Measurements from ENCODE around the gene B4GALT2. TPM values are rescaled to one million over a fixed set of nuclear protein-coding genes. Genes with fewer than 3 reads are reported as not detected.

B4GALT2 gene
- total and polyA plus RNA-seq, 9 of the 15 experiments (the other 6 are each of a cell fraction or from before 2014, with no cell fraction given): 1.3 to 86.8 (median 43.8) TPM

DNA sequence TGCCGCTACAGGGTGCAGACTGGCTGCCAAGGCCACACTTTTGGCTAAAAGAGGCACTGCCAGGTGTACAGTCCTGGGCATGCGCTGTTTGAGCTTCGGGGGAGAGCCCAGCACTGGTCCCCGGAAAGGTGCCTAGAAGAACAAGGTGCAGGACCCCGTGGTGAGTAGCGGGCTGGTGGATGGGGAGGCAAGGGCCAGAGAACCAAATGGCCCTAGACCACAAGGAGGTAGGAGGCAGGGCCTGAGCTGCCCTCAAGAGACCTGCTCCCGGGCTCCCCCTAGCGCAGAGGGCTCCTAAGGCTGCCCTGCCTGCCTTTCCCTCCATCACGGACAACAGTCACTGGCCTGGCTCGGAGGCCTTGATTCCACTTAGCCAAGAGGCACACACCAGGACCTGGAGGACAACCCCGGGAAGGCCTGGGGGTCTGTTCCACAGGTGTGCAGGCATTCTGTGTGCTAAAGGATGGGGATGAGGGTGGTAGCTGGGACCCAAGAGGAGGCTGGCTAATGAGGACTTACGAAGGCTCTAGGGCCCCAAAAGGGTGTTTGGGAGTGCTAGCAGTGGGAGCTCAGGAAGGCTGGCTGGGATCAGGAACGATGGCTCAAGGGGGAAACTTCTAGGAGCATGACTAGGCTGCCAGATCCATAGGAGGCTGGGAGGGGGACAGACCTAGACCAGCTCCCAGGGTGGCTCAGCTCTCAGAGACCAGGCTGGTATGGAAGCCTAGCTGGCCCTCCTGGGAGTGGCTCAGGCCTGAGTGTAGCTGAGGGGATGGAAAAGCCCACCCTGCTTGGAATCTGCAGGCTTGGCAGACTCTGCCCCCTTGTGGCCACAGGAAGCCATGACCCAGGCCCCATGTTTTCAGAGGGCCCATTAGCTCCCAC lies 44.7 kb upstream of the B4GALT2 start (continued):
- TF ChIP-seq, protein P1, sequence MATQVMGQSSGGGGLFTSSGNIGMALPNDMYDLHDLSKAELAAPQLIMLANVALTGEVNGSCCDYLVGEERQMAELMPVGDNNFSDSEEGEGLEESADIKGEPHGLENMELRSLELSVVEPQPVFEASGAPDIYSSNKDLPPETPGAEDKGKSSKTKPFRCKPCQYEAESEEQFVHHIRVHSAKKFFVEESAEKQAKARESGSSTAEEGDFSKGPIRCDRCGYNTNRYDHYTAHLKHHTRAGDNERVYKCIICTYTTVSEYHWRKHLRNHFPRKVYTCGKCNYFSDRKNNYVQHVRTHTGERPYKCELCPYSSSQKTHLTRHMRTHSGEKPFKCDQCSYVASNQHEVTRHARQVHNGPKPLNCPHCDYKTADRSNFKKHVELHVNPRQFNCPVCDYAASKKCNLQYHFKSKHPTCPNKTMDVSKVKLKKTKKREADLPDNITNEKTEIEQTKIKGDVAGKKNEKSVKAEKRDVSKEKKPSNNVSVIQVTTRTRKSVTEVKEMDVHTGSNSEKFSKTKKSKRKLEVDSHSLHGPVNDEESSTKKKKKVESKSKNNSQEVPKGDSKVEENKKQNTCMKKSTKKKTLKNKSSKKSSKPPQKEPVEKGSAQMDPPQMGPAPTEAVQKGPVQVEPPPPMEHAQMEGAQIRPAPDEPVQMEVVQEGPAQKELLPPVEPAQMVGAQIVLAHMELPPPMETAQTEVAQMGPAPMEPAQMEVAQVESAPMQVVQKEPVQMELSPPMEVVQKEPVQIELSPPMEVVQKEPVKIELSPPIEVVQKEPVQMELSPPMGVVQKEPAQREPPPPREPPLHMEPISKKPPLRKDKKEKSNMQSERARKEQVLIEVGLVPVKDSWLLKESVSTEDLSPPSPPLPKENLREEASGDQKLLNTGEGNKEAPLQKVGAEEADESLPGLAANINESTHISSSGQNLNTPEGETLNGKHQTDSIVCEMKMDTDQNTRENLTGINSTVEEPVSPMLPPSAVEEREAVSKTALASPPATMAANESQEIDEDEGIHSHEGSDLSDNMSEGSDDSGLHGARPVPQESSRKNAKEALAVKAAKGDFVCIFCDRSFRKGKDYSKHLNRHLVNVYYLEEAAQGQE (IDR thresholded peaks at IDR 0.05; ENCODE audit: borderline replicate concordance): peak; percentile 91
- TF ChIP-seq, protein P1 (CRISPR knock-in tag; IDR thresholded peaks at IDR 0.05; ENCODE audit: low read depth): no peak
- TF ChIP-seq CC2D1A (IDR thresholded peaks at IDR 0.05) (peak; percentile 82), ZFP1 (CRISPR knock-in tag; IDR thresholded peaks at IDR 0.05) (no peak), SMC3 (conservative IDR thresholded peaks at IDR 0.05; ENCODE audit: insufficient read depth, low read depth, low read length) (peak; percentile 96), RHOXF2B (CRISPR knock-in tag; conservative IDR thresholded peaks at IDR 0.05) (no peak), ZNF121 (CRISPR knock-in tag; conservative IDR thresholded peaks at IDR 0.05) (no peak), CBFA2T3 (IDR thresholded peaks at IDR 0.05) (no peak), SIX5 (IDR thresholded peaks at IDR 0.05; ENCODE audit: borderline replicate concordance in 1 of 2, insufficient read depth in 1 of 2, low read depth in 1 of 2, low read length in 2 of 2) (no peak), RFX5 (IDR thresholded peaks at IDR 0.05; ENCODE audit: low read depth, low read length) (no peak), ARID2 (IDR thresholded peaks at IDR 0.05) (peak; percentile 90), ETV5 (CRISPR knock-in tag; IDR thresholded peaks at IDR 0.05; ENCODE audit: low read depth) (peak; percentile 70), EP400 (IDR thresholded peaks at IDR 0.05) (no peak)
- TF ChIP-seq, protein P2, sequence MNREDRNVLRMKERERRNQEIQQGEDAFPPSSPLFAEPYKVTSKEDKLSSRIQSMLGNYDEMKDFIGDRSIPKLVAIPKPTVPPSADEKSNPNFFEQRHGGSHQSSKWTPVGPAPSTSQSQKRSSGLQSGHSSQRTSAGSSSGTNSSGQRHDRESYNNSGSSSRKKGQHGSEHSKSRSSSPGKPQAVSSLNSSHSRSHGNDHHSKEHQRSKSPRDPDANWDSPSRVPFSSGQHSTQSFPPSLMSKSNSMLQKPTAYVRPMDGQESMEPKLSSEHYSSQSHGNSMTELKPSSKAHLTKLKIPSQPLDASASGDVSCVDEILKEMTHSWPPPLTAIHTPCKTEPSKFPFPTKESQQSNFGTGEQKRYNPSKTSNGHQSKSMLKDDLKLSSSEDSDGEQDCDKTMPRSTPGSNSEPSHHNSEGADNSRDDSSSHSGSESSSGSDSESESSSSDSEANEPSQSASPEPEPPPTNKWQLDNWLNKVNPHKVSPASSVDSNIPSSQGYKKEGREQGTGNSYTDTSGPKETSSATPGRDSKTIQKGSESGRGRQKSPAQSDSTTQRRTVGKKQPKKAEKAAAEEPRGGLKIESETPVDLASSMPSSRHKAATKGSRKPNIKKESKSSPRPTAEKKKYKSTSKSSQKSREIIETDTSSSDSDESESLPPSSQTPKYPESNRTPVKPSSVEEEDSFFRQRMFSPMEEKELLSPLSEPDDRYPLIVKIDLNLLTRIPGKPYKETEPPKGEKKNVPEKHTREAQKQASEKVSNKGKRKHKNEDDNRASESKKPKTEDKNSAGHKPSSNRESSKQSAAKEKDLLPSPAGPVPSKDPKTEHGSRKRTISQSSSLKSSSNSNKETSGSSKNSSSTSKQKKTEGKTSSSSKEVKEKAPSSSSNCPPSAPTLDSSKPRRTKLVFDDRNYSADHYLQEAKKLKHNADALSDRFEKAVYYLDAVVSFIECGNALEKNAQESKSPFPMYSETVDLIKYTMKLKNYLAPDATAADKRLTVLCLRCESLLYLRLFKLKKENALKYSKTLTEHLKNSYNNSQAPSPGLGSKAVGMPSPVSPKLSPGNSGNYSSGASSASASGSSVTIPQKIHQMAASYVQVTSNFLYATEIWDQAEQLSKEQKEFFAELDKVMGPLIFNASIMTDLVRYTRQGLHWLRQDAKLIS (CRISPR knock-in tag; IDR thresholded peaks at IDR 0.05): no peak
- TF ChIP-seq, protein P3, sequence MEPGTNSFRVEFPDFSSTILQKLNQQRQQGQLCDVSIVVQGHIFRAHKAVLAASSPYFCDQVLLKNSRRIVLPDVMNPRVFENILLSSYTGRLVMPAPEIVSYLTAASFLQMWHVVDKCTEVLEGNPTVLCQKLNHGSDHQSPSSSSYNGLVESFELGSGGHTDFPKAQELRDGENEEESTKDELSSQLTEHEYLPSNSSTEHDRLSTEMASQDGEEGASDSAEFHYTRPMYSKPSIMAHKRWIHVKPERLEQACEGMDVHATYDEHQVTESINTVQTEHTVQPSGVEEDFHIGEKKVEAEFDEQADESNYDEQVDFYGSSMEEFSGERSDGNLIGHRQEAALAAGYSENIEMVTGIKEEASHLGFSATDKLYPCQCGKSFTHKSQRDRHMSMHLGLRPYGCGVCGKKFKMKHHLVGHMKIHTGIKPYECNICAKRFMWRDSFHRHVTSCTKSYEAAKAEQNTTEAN (CRISPR knock-in tag; IDR thresholded peaks at IDR 0.05): no peak

Measured in K562 (cell line).